Inferior parietal cortex (tissue), 1 donor: Measurements from ENCODE around the gene BARX2.

Experiments
- DNase-seq: peaks from one replicate; pipeline ENCODE4 v3.0.0-alpha.2; 2016; ENCODE audit errors: extremely low spot score

The BARX2 gene

GRCh38 chr11:129402206-129403171, 26.8 kb downstream of the BARX2 start:
- no peak for DNase-seq

DNA sequence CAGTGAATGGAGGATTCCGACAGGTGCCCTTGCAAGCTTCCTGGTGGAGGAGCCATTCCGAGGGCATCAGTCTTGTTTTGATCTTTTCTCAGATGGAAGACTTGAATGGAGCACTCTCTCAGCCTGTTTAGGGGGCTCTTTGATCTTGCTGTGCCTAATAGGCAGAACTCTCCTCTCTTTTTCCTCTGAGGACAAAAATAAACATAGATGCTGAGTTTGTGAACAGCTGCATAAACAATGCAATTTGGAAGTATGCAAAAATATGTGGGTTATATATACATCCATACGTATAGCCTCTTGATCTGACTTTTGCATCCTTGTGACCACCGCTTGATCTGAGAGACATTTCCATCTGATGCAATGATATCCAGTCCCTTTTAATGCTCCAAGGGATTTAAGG, 29.1 kb downstream of the BARX2 start:
- DNase-seq = no peak

GRCh38 chr11:129408865-129409444, 33.3 kb downstream of the BARX2 start:
- DNase-seq = no peak

DNA sequence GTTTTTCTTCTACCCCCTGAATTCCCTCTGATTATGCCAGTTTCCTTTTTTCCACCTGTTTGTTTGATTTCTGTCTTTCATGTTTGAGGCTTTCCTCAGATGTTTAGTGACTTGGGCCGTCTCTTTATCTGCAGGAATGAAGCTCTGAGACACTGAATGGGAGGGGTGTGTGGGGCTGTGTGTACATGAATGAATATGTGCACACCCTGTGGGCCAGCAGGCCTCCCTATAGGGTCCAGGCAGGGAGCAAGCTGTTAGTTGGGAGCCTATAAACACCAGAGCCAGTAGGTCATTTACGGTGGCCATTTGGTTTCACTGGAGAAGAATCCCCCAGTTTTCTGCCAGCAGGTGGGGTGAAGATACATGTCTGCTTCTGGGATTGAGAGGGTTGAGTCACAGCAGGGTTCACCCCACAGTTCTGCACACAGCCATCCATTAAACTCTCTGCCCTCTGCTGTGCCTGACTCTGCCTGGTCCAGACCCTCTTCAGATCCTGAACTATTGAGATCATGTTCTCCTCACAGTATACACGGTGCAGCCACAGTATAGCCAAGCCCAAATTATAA, 34.8 kb downstream of the BARX2 start:
- DNase-seq = no peak

- DNase-seq = no peak
These were observed 36.8 kb downstream of the BARX2 start for GRCh38 chr11:129412494-129412893.

DNA sequence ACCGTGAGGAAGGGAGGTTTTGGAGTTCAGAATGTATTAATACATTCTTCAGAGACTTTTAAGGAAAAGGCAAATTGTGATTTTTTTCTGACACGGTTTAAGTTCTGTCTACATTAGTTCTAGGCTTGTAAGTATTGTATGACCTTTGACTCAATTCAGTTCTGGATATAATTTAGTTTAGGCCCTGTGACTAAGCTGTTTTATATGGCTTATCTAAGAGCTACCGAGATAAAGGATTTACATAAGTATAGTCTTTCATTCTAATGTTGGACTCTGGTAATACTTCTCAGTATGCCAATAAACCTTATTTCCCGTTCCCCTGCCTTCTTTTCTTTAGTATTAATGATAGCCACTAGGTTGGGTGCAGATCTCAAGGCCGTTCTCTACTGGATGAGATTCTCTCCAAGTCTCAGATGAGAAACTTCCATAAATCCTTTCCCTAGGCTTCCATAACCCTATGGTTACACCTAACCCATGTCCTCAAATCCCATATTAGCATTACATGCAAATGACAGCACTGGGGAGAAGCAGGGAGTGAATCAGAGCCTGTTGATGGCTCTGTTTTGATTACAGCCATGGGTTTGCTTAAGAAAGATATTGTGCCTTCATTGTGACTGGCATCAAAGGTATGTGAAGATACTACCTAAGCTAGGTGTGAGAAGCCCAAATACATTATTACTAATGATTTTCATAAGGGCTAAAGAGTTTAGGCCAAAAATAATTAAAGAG, 38.7 kb downstream of the BARX2 start:
- DNase-seq = no peak

DNA sequence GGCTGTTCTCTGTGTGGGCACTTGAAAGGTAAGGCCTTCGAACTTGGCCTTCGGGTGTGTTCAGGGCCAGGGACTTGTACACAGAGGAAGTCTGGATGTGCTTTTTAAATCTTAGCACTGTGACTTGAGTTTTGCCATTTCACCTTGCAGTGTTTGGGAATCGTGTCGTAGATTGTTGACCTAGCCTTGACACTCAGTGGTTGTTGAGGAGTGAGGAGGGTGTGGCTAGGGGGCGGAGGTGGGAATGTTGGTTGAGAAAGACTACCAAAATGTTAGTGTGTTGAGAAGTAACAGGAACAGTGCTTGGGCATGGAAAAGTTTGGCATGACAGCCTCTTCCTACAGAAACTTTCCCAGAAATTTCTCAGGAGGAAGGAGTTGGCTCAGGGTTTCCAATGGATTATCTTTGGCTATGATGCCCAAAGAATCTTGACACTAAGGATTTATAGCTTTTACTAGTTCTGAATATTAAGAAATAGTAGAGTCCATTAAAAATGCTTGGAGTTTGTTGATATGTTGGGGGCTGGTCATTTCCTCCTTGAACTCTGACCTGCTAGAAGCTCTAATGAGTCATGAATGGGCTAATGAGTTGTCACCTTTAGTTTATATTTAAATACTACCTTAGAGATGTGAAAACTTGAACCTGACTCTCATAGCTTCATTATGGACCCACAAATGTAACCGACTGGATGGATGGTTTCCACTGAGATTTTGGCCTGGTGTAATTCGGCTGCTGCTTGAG, 40.6 kb downstream of the BARX2 start:
- no peak for DNase-seq

- no peak for DNase-seq
These were observed 41.8 kb downstream of the BARX2 start for GRCh38 chr11:129417458-129417857.

DNA sequence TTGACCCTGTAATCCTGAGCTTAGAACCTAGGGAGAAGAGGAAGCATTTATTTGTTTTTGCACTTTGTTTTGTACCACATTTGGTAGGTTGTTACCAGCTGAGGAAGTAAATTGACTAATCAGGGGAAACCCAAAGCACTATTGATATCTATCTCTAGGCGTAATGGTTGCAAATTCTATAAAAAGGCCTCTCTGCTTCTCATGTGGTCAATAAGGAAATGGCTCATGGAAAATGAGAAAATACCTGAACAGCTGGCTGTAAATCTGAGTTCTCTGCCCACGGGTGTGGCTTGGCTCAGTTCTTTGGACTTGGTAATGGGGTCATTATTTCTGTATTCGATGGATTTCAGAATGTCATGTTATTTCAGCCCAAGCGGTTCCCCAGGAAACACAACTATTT, 42.4 kb downstream of the BARX2 start:
- no peak for DNase-seq

- no peak for DNase-seq
These were observed 43.7 kb downstream of the BARX2 start for GRCh38 chr11:129419386-129419785.

- DNase-seq = no peak
These were observed 47.8 kb downstream of the BARX2 start for GRCh38 chr11:129423426-129423825.

- no peak for DNase-seq
These were observed 49.6 kb downstream of the BARX2 start for GRCh38 chr11:129425214-129425613.

GRCh38 chr11:129426038-129426437, 50.4 kb downstream of the BARX2 start:
- no peak for DNase-seq

DNA sequence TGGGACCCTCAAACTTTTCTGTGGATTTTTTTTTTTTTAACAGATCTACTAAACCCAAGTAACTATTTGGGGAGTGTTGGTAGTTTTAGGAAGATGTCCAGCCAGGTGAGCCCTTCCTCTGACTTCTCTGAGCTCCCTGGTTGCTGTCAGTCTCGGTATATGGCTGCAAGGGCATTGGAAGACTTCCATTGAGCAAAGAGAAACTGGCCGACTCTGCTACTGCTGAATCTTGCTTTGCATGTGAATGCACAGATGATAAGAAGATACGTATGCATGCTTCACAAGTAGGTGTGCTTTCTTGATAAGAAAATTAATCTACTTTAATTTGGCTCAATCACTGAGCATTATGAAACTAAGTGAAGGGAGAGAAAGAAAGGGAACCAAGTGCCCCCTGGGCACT, 51.1 kb downstream of the BARX2 start:
- DNase-seq = no peak

DNA sequence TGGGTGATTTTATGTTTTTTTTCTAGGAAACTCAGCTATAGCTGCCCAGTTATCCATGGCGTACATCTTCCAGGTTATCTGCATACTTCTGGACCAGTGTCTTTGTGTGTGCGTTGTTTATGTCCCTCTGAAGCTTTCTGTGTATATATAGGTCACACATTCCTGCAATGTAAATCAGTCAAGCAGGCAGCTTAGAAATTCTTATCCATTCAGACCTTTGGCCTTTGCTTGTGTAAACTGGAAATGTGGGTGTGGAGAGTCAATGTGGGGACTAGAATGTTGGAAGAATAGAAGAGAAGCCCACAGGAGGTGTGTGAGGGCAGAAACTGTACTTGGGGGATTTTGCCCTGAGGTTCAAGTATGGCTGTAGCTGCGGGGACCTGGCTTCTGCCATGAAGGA, 51.7 kb downstream of the BARX2 start:
- DNase-seq = no peak

DNA sequence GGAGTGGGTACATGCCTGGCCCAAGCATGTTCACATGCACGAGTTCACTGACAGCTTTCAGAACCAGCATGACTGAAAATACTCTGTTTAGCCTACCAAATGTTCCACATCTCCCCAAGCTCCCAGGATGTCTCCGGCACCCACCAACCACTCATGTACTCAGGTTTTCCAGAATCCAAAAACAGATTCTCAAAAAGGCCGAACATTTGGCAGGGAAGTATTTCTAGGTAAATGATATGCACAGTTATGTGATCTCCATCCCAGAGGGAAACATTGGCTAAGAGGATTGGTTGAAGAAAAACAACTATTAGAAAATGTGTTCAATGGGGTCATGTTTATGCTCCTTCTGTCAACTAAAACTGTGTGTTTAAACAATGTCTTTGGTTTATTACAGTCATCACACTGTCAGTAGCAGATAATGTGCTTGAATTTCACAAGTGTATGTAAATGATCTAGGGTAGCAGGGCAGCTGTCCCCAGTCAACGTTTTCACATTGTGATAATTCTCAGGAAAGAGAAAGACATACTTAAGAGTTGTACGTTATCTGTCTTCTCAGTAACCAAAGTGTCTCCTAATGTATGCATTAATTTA, 52.3 kb downstream of the BARX2 start:
- DNase-seq = no peak

DNA sequence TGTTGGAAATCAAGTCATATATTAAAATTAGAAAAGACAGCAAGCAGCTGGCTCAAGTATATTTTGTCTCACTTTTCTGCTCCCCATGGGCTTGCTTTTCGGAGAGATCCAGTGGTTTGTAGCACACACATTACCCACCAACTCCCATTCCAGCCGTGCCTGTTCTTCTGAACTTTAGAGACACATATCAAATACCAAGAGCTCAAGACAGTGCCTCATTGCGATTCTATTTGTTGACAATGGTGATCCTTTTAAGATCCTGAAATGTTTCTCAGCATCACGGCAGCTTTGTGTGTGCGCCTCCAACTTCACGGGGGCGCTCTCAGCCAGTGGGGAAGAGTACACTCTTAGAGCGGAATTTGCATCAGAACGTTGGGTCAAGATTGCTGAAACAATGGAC, 52.9 kb downstream of the BARX2 start:
- no peak for DNase-seq

GRCh38 chr11:129434641-129435498, 59.2 kb downstream of the BARX2 start:
- no peak for DNase-seq

DNA sequence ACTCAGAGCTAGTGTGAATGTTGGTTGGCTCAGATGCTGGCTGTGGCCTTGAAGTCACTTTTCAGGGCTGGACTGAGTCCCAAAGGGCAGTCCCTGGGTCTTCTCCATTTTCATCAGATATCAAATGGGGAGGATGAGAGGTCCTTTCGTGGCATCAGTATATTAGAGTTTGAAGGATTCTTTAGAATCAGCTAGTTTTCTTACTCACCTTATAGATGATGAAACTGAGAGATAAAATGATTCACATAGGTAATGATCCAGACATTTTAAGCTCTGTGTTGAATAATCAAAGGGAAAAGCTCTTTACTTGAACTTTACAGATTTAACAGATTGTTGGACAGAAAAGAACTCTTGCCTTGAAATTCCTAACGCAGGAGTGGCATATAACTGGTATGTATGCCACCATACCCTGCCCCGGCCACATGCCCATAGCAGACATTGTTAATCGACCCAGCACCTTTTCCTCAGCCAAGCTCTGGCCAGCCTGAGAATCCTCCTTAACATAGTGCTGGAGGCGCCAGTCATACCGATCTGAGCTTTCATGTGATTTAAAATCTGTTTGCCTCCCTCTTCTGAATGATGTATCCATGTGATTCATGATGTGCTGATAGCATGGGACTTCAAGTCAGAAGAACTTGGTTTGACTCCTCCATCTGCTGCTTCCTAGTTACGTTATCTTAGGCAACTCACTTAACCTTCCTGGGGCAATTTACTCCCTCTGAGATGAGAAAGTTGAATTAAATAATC, 60.0 kb downstream of the BARX2 start:
- DNase-seq = no peak
